HG03060 (cell line): Measurements from ENCODE around the gene BHLHE23.

Source experiments
- ATAC-seq: cut with Tn5 transposase; IDR thresholded peaks from one replicate; pipeline ENCODE4 v1.9.1; 2021; ENCODE audit warnings: low read depth, moderate number of reproducible peaks; ENCODE audit not compliant: unreplicated experiment

The BHLHE23 gene

DNA sequence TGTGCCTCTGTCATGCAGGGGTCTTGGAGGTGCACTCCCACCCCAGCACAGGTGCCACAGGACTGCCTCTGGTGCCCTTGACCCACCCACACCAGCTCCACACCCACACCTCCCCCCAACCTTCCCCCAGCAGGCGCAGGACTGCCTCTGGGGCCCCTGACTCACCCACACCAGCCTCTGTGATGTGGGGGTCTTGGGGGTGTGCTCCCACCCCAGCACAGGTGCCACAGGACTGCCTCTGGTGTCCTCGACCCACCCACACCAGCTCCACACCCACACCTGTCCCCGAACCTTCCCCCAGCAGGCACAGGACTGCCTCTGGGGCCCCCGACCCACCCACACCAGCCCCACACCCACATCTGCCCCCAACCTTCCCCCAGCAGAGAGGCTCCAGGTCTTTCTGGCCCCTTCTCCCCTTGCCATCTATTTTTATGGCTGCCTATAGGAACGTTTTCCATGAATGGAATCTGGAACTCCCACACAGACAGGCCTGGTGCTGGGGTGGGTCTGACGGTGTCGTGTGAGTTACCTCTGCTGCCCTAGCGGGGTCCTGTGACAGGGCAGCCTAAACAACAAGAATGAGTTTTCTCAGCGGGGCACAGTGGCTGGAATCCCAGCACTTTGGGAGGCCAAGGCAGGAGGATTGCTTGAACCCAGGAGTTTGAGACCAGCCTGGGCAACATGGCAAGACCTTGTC, 30.8 kb downstream of the BHLHE23 start:
- no peak for ATAC-seq

DNA sequence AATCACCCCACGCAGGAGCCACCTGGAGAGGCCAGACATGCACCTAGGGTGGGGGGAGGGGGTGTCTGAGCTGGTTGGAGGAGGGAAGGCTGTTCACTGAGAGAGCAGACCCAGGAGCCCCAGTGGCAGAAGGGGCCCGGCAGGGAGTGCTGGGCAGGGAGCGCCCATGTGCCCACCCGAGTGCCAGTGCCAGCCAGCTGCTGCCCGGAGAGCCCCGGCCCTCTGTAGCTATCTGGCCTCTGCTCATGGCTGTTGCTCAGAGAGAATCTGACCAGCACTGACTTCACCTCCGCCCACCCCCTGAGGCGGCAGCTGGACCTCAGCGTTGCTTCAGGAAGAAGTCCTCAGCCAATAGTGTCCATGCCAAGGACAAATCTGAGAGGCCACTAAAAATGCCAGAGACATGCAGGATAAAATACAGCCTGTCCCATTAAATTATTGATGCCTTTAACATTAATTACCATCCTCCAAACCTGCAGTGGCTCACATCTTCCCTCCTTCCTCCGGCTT, 31.5 kb downstream of the BHLHE23 start:
- ATAC-seq: no peak

DNA sequence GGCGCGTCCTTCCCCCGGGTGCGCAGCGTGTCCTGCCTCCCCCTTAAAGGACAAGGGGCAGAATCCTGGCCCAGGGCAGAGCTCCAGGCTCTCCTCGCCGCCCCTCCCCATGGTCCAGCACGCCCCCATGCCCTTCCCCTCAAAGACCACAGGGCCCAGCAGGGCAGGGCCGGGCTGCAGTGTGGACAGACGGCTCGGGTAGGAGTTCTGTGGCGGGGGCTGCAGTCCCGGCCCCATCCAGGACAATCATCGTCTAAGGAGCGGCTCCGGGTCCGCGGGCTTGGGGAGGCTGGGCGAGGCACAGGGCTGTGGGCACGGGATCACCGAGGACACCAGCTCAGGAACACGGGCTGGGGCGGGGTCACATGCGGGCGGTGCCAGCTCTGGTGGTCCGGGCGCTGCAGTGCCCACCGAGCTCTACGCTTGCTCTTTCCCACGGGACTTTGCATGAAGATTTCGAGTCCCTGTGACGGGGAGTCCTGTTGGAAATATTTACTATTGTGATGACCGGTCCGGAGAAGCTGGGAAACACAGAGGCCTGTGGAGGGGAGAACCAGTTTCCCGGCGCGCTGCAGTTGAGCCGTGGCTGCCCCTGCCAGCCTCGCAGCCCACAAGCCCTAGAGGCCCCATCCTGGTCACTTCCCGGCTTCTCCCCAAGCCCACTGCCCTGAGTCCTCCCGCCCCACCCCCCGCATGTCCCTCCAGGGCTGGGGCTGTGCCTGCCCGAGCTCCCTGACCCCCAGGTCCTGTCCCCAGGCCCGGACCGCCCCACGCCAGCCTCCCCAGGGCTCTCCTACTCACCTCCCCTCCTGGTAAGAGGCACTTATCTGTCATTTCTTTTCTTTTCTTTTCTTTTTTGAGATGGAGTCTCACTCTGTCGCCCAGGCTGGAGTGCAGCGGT, 33.7 kb downstream of the BHLHE23 start:
- no peak for ATAC-seq

- ATAC-seq: no peak
Observed at GRCh38 chr20:62971950-62972844, 34.6 kb downstream of the BHLHE23 start.

DNA sequence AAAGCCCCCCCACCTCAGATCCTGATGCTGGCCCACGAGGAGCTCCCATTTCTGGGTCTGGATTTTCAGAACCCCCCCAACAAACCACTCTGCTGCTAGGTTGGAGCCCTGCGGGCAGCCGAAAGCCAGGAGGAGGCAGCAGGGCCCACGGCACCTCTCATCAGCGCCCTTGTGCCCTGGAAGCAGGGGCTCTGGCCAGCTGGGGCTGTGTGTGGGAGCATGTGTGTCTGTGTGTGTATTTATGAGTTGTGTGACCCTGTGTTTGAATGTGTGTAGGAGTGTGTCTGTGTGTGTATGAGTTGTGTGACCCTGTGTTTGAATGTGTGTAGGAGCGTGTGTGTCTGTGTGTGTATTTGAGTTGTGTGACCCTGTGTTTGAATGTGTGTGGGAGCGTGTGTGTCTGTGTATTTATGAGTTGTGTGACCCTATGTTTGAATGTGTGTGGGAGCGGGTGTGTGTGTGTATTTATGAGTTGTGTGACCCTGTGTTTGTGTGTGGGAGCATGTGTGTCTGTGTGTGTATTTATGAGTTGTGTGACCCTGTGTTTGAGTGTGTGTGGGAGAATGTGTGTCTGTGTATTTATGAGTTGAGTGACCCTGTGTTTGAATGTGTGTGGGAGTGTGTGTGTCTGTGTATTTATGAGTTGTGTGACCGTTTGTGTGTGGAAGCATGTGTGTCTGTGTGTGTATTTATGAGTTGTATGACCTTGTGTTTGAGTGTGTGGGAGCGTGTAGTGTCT, 35.4 kb downstream of the BHLHE23 start:
- no peak for ATAC-seq

DNA sequence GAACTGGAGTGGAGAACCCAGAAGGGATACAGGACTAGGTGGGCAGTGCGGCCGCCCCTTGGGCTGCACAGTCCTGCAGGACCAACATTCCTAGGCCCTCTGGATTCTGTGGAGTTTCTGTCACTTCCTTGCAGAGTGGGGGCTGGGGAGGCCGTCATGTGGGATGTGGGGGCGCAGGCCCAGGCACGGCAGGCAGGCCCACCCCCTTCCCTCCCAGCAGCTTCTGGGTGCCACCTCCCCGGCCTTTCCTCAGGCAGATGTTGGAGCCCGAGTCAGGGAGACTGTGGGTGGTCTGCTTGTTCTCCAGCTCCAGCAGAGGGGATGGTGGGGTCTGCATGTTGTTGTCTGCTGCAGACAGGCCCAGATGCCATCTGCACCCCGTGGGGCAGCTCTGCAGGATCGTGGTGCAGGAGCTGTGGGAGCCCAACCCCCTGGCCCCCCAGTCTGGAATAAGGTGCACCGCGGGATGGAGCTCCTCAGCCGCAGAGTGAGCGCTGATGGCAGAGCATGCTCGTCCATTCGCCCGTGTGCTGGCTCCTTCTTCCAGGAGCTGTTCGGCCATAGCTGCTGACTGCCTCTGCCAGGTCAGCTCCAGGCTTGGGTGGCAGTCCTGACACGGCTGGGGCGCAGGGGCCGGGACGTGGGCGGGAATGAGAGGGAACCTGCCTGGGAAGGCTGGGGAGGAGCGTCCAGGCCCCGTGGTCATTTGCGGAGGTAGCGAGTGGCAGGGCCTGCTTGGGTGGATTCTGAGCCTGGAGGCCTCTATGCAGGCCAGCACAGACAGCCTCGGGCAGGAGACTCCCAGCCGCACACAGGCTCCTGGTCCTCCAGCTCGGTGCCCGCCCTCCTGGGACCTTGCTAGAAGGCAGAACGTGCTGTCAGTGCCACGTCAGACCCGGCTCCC, 36.2 kb downstream of the BHLHE23 start:
- no peak for ATAC-seq

GRCh38 chr20:62969939-62970306, 36.8 kb downstream of the BHLHE23 start:
- ATAC-seq: no peak

- ATAC-seq: no peak
Observed at GRCh38 chr20:62969179-62969760, 37.5 kb downstream of the BHLHE23 start.

- no peak for ATAC-seq
Observed at GRCh38 chr20:62968378-62969178, 38.2 kb downstream of the BHLHE23 start.

GRCh38 chr20:62967628-62968351, 39.0 kb downstream of the BHLHE23 start:
- no peak for ATAC-seq

GRCh38 chr20:62967149-62967501, 39.6 kb downstream of the BHLHE23 start:
- no peak for ATAC-seq

GRCh38 chr20:62966212-62967148, 40.3 kb downstream of the BHLHE23 start:
- ATAC-seq: no peak

- ATAC-seq: no peak
Observed at GRCh38 chr20:62965363-62965771, 41.4 kb downstream of the BHLHE23 start.

DNA sequence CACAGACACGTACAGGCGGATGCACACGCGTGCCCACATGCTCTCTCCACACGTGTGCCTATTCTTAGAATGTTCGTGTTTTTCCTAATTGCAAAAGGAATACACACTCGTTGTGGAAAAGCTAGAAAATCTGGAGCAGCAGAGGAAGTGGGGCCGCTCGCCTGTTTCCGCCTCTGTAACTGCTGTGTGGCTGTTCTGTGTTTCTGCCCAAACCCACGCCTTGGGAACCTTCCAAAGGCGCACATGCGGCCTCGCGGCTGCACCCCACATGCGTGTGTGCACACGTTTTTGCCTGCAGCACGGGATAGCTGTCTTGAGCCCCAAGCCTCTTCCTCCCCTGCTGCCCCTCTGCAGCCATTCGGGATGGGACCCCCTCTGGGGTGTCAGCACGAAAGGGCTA, 42.1 kb downstream of the BHLHE23 start:
- no peak for ATAC-seq

DNA sequence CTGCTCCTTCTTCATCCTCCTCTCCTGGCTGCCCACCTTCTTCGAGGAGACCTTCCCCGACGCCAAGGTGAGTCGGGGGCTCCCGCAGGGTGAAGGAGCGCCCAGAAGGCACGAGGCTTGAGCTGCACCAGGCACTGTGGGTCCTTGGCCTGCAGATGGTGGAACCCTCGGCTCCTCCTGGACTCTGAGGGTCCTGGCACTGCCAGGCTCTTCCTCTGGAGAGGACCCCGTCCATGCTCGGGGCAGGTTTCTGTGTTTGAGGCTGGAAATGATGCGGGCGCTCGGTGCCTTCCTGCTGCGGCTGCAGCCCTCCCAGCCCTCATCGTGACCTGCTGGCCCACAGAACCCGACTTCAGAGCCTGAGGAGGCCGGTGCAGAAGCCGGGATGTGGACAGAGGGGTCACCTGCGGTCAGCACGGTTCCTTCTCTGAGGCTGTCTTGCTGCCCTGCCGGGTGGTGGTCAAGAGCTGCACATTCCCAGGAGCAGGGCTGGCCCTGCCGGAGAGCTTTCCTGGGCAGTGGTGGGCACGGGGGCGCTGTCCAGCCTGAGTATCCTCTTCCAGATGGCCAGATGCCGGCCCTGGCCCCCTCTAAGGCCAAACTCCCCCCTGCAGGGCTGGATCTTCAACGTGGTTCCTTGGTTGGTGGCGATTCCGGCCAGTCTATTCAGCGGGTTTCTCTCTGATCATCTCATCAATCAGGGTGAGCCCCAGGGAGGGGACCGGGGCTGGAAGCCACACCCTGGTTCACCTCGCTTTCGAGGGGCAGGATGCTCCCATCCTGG, 43.0 kb downstream of the BHLHE23 start:
- no peak for ATAC-seq
